H4 (cell line): ENCODE measurements around the gene UPF3B. TPM values are rescaled to one million over a fixed set of nuclear protein-coding genes. Genes with fewer than 3 reads are reported as not detected.
A peak's percentile ranks its signal among the peaks of the same experiment; 100 is the strongest.
"Not testable (repeated sequence)": the region's sequence is repeated elsewhere in the genome, so short reads cannot be mapped to it uniquely, and the experiment has no call there.

Experiments used
- DNase-seq: peaks from one replicate; pipeline ENCODE4 v3.0.0-alpha.2; 2015; ENCODE audit warnings: low spot score
- total RNA-seq: library from RNA; depleted of rRNA; stranded (reverse); fragments of >200 nt; shearing (Covaris generic); gene quantifications from 2 replicates; pipeline ENCODE4 v1.2.3, GENCODE V29; 2014; rRNA removed

Gene UPF3B, protein sequence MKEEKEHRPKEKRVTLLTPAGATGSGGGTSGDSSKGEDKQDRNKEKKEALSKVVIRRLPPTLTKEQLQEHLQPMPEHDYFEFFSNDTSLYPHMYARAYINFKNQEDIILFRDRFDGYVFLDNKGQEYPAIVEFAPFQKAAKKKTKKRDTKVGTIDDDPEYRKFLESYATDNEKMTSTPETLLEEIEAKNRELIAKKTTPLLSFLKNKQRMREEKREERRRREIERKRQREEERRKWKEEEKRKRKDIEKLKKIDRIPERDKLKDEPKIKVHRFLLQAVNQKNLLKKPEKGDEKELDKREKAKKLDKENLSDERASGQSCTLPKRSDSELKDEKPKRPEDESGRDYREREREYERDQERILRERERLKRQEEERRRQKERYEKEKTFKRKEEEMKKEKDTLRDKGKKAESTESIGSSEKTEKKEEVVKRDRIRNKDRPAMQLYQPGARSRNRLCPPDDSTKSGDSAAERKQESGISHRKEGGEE
- 1.5 and 3.7 TPM in 2 replicates for total RNA-seq

DNA sequence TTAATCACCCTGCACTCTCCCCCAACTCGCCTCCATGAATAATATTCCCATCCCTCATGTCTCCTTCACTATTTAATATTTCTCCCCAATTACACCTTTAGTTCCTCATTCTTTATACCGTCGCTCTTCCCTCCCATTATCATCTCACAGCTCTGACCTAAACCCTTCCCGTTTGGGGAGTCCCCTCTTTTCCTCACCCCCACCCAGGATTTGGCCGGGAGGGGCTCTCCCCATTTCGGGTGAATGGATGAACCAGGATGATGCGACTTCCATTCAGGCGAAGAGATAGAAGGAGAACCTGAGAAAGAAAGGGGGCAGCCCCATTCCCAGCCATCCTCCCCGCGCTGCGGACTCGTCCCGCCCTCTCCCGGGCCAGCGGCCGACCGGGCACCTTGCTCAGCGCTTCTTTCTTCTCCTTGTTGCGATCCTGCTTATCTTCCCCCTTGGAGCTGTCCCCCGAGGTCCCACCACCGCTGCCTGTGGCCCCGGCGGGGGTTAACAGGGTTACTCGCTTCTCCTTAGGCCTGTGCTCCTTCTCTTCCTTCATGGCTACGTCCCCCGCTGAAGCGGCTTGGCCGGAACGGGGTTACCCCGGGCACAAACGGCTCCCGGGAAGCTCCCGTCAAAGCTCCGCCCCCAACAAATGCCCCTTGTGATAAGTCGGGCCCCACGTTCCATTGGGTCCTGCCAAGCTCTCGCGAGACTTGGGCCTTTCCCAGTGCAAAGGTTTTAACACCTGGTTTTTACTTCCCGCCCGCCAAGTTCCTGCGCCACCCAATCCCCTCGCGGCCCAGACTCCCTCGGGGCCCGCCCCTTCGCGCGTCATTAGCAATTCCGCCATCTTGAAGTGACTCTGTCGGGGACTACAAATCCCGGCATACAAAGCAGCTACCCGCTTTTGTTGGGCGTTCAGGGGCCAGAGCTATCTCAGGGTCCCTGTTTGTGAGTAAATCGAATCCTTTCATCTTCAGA lies at the start of gene UPF3B:
Gene UPF3B (minus strand): TSS at position 582 of the 972 bp plus-strand sequence. CDS start 35 bp downstream, at position 547.
- peak; percentile 97 for DNase-seq

- DNase-seq, result no peak
Measured at GRCh38 chrX:119900976-119901375, 48.2 kb upstream of the UPF3B start.

DNA sequence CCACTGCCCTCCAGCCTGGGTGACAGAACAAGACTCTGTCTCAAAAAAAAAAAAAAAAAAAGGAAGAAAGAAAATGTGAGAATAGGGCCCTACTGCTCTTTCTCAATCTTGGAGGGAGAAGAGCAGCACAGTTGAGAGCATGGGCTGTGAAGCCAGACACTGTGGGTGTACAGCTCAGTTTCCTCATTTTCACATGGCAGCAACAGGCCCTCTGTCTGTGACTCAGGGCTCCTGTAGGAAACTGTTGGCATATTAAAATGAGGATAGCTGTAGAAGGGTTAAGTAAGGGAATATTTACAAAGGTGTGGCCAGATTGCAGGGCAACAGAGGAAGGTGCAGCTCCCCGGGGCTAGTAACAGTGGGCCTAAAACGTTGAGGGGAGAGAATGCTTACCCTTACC lies 46.4 kb upstream of the UPF3B start:
- DNase-seq, result no peak

GRCh38 chrX:119895843-119896326 lies 43.1 kb upstream of the UPF3B start, which contains the start of gene AKAP14:
Gene AKAP14 (plus strand): TSS chrX:119895893. CDS start chrX:119903224, 7,331 bp downstream.
- no peak for DNase-seq

DNA sequence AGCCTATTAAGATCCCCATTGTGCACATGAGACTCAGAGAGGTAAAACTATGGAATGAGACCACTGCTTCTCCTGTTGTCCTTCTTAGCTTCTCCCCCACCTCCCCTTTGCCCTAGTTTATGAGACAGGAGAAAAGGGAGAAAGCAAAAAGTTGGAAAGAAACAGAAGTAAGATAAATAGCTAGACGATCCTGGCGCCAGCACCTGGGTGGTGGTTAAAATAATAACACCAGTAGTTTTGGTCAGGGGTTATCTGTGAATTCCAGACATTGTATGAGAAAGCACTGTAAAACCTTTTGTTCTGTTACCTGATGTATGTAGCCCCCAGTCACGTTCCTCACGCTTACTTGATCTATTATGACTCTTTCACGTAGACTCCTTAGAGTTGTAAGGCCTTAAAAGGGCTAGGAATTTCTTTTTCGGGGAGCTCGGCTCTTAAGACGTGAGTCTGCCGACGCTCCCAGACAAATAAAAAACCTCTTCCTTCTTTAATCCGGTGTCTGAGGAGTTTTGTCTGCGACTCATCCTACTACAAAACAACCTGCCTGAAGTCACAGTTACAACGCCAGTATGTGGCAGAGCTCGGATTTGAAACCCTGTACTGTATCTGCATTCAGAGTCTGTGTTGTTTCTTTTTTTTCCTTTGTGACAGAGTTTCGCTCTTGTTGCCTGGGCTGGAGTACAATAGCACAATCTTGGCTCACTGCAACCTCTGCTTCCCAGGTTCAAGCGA lies 39.4 kb upstream of the UPF3B start:
- not testable (repeated sequence) for DNase-seq

DNA sequence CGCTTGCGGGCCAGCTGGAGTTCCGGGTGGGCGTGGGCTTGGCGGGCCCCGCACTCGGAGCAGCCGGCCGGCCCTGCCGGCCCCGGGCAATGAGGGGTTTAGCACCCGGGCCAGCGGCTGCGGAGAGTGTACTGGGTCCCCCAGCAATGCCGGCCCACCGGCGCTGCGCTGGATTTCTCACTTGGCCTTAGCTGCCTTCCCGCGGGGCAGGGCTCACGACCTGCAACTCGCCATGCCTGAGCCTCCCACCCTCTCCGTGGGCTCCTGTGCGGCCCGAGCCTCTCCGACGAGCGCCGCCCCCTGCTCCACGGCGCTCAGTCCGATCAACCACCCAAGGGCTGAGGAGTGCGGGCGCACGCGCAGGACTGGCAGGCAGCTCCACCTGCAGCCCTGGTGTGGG lies 37.9 kb upstream of the UPF3B start:
- not testable (repeated sequence) for DNase-seq

DNA sequence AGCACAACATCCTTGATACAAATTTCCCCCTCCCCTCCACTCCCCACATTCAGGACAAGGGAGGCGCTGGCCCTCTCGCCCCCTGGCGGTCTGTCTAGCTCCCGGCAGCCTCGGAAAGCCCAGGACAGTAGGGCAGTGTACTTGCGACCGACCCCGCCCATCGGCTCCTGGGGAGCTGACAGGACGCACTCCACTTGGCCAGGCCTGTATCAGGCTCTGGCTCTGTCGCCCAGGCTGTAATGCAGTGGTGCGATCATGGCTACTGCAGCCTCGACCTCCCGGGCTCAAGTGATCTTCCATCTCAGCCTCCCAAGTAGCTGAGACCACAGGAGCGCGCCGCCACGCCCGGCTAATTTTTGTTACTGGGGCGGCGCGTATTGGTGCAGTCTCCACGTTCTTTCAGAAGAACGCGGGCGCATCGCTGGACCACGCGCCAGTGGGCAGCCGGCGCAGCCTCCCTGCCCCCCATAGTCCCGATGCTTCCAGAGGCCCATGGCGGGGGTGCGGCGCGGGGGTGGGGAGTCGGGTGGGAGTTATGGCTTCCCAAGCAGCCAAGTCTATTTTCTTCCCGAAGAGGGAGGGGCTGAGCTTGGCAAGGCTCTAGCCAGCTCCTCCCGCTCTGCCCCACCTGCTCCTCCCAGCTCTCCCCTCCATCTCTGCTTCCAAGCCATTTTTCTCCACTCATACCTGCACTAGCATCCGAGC lies 35.1 kb upstream of the UPF3B start:
- DNase-seq, result peak; percentile 13

GRCh38 chrX:119885554-119886428 lies 33.0 kb upstream of the UPF3B start:
- DNase-seq, result peak; percentile 14

DNA sequence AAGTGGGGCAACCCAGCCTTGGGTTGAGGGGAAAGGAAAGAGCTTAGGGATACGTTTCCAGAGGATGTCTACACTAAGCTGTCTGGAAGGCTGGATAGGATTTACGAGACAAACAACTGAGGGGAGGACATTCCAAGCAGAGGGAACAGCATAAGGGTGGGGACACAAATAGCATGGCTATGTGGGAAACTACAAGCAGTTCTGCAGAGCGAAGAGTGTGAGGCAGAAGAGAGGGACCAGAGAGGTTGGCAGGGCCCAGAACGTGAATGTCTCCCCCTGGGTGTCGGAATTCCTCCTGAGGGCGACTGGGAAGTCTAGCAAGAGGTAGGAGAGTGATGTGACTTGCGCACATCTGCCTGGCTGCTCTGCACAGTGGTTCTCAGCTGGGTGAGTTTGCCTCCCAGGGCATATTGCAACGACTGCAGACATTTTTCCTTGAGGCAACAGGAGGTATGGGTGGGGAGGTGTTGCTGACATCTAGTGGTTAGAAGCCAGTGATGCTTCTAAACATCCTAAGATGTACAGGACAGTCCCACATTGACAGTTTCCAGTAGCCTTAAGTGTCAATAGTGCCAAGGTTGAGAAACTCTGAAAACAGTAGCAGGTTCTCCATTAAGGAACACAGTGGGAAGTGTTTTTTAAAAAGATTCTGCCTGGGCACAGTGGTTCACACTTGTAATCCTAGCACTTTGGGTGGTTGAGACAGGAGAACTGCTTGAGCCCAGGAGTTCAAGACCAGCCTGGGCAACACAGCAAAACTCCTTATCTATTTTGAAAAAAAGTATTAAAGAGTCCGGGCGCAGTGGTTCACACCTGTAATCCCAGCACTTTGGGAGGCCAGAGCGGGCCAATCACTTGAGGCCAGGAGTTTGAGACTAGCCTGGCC lies 28.0 kb upstream of the UPF3B start:
- peak; percentile 54 for DNase-seq

DNA sequence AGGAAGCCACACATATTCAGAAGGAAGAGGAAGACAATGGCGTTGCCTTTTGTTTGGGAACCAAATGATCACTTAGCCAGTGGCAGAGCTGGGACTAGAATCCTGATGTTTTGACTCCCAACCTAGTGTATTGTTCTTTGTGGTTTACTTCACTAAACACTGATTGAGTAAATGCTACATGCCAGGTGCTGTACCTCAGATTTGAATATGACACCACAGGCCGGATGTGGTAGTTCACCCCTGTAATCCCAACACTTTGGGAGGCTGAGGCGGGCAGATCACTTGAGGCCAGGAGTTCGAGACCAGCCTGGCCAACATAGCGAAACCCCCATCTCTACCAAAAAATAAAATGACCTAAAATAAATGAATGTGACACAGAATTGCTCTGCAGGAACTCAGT lies 27.3 kb upstream of the UPF3B start:
- peak; percentile 7 for DNase-seq

- no peak for DNase-seq
Measured at GRCh38 chrX:119878740-119879139, 26.0 kb upstream of the UPF3B start.

GRCh38 chrX:119871599-119872395 lies 19.0 kb upstream of the UPF3B start, which contains the start of the genes NDUFA1 and RNF113A:
Gene NDUFA1 (plus strand): TSS chrX:119871832. CDS start chrX:119871912, 80 bp downstream.
Gene RNF113A (minus strand): TSS chrX:119871733. CDS start chrX:119871613, 120 bp downstream.
- DNase-seq, result peak; percentile 79

DNA sequence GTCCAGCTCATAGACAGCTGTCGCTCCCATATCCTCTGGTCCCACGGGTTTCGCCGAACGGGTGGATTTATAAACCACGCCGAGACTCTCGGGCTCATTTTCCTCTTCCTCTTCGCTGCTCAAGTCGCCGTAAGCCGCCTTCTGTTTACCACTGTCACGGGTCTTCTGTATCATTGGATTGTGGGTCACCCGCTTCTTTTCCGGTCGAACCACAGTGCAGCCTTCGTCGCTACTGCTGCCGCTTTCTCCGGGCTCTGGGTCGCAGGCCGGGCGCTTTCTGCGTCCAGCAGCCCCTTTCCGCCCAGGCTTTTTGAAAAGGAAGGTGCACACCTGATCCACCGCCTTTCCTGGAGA lies 18.5 kb upstream of the UPF3B start:
- no peak for DNase-seq

DNA sequence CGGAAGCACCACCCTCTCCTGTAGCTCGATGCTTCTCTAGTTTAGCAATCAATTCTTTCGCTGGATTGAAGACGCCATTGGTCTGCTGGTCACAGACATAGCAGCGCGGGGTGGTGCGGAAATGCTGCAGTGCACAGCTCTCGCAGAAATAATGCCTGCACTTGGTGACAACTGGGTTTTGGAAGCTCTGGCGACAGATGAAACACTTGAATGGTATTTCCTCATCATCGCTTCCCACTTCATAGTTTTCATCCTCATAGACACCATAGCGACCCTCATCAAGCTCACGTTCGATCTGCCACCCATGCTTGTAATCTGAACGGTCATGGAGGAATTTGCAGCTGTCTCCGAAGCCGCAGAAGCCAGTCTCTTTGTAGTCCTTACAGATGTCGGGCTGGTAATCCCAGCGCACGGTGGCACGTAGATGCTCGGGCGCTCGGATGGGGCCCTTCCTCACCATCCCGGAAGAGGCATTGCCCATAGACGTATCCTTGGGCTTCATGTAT lies 17.9 kb upstream of the UPF3B start:
- no peak for DNase-seq

DNA sequence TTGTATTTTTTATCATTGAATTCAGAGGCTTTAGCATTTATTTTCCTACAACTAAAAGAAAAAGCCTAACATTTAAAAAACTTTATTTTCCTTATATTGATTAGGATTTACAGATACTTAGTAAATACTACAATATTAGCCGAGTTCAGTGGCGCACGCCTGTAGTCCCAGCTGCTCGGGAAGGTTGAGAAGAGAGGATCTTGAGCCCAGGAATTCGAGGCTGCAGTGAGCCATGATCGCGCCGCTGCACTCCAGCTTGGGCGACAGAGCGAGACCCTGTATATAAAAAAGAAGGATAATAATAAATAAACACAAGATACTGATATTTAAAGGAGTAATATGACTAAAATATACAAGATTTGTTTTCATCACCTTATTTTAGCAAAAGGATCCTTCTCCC lies 681 bp upstream of the UPF3B start:
- DNase-seq, result no peak

DNA sequence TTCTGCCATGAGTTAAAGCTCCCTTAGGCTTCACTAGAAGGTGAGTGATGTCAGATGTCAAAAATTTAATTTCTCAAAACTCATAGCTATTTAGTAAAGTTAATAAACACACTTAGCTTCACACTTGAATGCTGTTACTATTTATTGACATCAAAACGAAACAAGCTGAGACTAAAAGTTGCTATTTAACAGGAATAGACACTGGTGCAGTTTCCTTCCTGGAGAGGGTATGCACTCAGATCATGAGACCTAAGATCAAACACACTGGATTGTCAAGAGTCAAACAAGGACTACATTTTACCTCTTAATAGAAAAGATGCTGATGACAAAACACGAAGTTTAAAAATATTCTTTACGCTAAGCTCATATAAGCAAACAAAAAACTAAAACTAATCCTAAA lies 18.9 kb downstream of the UPF3B start:
- DNase-seq, result no peak

- no peak for DNase-seq
Measured at GRCh38 chrX:119828446-119828845, 24.3 kb downstream of the UPF3B start.
